DOHH2 (cell line): ENCODE results near the gene IMPG1.

Experiments used
- H3F3A ChIP-seq: fragments of 200-600 bp; sonication (generic), shearing (Covaris generic); 2 replicates; pipeline ENCODE4 v1.6.0; 2016; ENCODE audit warnings: antibody characterized with exemption, mild to moderate bottlenecking; ENCODE audit not compliant: control insufficient read depth, insufficient read depth
- H3K27ac ChIP-seq: fragments of 200-600 bp; sonication (generic); 2 replicates; pipeline ENCODE4 v1.5.1; 2014; ENCODE audit warnings: low read depth, mild to moderate bottlenecking, low read length, moderate library complexity
- H3K27me3 ChIP-seq: fragments of 200-600 bp; sonication (generic); 2 replicates; pipeline ENCODE4 v1.6.1; 2014; ENCODE audit warnings: mild to moderate bottlenecking, low read length, mixed read lengths; ENCODE audit not compliant: control insufficient read depth
- H3K36me3 ChIP-seq: fragments of 200-600 bp; sonication (generic); 2 replicates; pipeline ENCODE4 v1.6.1; 2014; ENCODE audit warnings: mild to moderate bottlenecking, low read length, moderate library complexity, mixed read lengths; ENCODE audit not compliant: control insufficient read depth
- H3K4me1 ChIP-seq: fragments of 200-600 bp; sonication (generic); 2 replicates; pipeline ENCODE4 v1.6.1; 2014; ENCODE audit warnings: mild to moderate bottlenecking, low read length, mixed read lengths; ENCODE audit not compliant: control insufficient read depth
- H3K4me2 ChIP-seq: fragments of 200-600 bp; sonication (generic); 2 replicates; pipeline ENCODE4 v1.6.0; 2014; ENCODE audit warnings: mild to moderate bottlenecking, low read length, moderate library complexity
- H3K4me3 ChIP-seq: fragments of 200-600 bp; sonication (generic); 2 replicates; pipeline ENCODE4 v1.5.1; 2014; ENCODE audit warnings: mild to moderate bottlenecking, low read length, mixed read lengths
- H3K79me2 ChIP-seq: fragments of 200-600 bp; sonication (generic); 2 replicates; pipeline ENCODE4 v1.6.1; 2014; ENCODE audit warnings: mild to moderate bottlenecking, low read length, mixed read lengths; ENCODE audit not compliant: control insufficient read depth
- H3K9me2 ChIP-seq: fragments of 200-600 bp; sonication (generic); replicated peaks from 2 replicates; pipeline ENCODE4 v1.6.1; 2014; ENCODE audit warnings: mild to moderate bottlenecking, low read length, mixed read lengths; ENCODE audit not compliant: control insufficient read depth
- H3K9me3 ChIP-seq: fragments of 200-600 bp; sonication (generic); 2 replicates; pipeline ENCODE4 v1.6.1; 2014; ENCODE audit warnings: antibody characterized with exemption, low read length, mixed read lengths; ENCODE audit not compliant: control insufficient read depth, insufficient read depth
- H4K20me1 ChIP-seq: fragments of 200-600 bp; sonication (generic); 2 replicates; pipeline ENCODE4 v1.6.0; 2014; ENCODE audit warnings: low read depth, mild to moderate bottlenecking, antibody characterized with exemption, low read length, moderate library complexity; ENCODE audit not compliant: control insufficient read depth, insufficient read depth
- EZH2phosphoT487 ChIP-seq: fragments of 200-600 bp; sonication (generic); IDR thresholded peaks from 2 replicates; pipeline ENCODE4 v1.6.1; 2017; ENCODE audit warnings: borderline replicate concordance, mild to moderate bottlenecking, antibody characterized with exemption, low read length, moderate library complexity, mixed read lengths
- TF ChIP-seq, protein P1 (sequence below): fragments of 200-600 bp; sonication (generic); IDR thresholded peaks from one replicate; pipeline ENCODE4 v1.5.1; 2014; ENCODE audit warnings: antibody characterized with exemption, mild to moderate bottlenecking, low read depth, low read length; ENCODE audit not compliant: poor library complexity, severe bottlenecking

The IMPG1 gene

DNA sequence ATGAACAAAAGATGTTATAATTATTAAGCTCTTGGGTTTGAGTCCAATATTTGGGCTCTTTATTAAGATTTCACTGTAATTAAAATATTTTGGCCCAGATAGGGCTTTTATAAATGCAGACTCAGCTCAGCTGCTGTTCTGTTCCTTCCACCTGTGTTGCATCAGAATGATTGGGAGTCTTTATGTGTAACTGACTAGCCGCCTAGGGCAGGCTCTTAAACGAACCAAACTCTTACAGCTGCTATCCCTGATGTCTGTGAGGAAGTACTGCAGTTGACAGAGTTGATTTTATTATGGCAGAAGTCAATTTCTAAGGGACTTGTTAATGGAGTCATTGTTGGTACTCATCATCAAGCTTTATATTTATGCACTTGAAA is 178.7 kb downstream of the IMPG1 start:
- Histone ChIP-seq H3F3A (no peaks in the 10 kb centered on the region), H3K4me2 (no peak overlapping the region), H3K27ac (no peak overlapping the region), H4K20me1 (no peaks in the 10 kb centered on the region), H3K4me1 (no peaks in the 10 kb centered on the region), H3K9me3 (no peaks in the 10 kb centered on the region), H3K4me3 (no peak overlapping the region), H3K9me2 (no peaks in the 10 kb centered on the region), H3K79me2 (no peaks in the 10 kb centered on the region), H3K27me3 (no peaks in the 10 kb centered on the region), H3K36me3 (no peaks in the 10 kb centered on the region)
- TF ChIP-seq, protein P1, sequence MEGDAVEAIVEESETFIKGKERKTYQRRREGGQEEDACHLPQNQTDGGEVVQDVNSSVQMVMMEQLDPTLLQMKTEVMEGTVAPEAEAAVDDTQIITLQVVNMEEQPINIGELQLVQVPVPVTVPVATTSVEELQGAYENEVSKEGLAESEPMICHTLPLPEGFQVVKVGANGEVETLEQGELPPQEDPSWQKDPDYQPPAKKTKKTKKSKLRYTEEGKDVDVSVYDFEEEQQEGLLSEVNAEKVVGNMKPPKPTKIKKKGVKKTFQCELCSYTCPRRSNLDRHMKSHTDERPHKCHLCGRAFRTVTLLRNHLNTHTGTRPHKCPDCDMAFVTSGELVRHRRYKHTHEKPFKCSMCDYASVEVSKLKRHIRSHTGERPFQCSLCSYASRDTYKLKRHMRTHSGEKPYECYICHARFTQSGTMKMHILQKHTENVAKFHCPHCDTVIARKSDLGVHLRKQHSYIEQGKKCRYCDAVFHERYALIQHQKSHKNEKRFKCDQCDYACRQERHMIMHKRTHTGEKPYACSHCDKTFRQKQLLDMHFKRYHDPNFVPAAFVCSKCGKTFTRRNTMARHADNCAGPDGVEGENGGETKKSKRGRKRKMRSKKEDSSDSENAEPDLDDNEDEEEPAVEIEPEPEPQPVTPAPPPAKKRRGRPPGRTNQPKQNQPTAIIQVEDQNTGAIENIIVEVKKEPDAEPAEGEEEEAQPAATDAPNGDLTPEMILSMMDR, result no peak
- TF ChIP-seq EZH2phosphoT487, result no peak

DNA sequence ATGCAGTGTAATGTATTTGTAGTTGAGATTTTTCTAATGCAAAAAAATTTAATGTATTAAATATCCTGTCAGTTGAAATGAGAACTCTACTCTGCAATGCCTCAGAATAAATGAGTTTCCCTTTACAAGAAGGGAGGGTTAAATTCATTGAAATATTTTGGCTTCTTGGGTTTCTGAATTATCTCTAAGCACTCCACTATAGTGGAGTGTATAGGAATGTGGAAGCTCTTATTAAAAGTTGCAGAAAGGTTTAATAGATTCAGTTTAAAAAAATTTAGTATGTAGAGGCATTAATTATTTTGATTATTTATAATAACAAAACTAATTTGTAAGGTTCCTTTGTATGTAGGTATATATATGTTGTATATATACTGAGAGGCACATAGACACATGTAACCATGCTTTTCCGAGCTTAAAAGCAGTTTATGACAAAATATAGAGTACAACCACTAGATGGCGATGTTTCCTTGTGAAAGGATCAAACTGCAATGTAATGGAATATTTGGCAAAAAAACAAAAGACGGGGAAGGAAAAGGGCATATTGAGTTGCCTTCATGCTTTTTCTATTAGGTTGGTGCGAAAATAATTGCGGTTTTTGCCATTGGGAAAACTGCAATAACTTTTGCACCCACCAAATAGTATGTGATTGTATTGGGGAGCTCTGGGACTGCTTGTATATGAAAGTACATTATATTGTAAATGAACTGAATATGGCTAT is 179.2 kb downstream of the IMPG1 start:
- Histone ChIP-seq H3K27me3 (no peaks in the 10 kb centered on the region), H3F3A (no peaks in the 10 kb centered on the region), H3K4me2 (no peak overlapping the region), H3K36me3 (no peaks in the 10 kb centered on the region), H3K79me2 (no peaks in the 10 kb centered on the region), H4K20me1 (no peaks in the 10 kb centered on the region), H3K9me2 (no peaks in the 10 kb centered on the region), H3K27ac (no peak overlapping the region), H3K4me3 (no peak overlapping the region), H3K4me1 (no peaks in the 10 kb centered on the region), H3K9me3 (no peaks in the 10 kb centered on the region)
- TF ChIP-seq, protein P1, result peak; percentile 76
- TF ChIP-seq EZH2phosphoT487, result no peak

DNA sequence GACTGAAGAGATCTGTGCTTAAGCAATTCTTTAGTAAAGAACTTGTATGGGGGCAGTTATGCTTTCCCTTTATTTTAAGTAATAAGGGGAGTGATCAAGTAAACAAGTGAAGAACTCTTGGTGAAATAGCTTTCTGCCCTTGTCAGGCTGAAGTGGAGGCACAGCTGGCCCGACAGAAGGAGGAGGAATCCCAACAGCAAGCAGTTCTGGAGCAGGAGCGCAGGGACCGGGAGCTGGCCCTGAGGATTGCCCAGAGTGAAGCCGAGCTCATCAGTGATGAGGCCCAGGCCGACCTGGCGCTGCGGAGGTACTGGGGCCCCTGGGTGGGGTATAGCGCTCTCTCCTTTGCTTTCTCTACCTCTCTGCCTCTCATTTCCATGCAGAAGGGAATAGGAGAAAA is 180.1 kb downstream of the IMPG1 start:
- TF ChIP-seq, protein P1, result no peak
- TF ChIP-seq EZH2phosphoT487, result no peak
- no peaks in the 10 kb centered on the region for H3K79me2 ChIP-seq
- H3K4me3 ChIP-seq, result no peak overlapping the region
- H3K4me2 ChIP-seq, result no peak overlapping the region
- no peaks in the 10 kb centered on the region for H3K4me1 ChIP-seq
- no peaks in the 10 kb centered on the region for H3K27me3 ChIP-seq
- no peaks in the 10 kb centered on the region for H3F3A ChIP-seq
- H3K9me3 ChIP-seq, result no peaks in the 10 kb centered on the region
- H3K9me2 ChIP-seq, result no peaks in the 10 kb centered on the region
- H3K27ac ChIP-seq, result no peak overlapping the region
- H3K36me3 ChIP-seq, result no peaks in the 10 kb centered on the region
- H4K20me1 ChIP-seq, result no peaks in the 10 kb centered on the region
